SHP77 (cell line): ENCODE results near the gene AIP.

Source experiments
- DNase-seq, 2 experiments: peaks; one replicate each; lab custom pipeline; 2025; lab: John Stamatoyannopoulos, UW

AIP gene

GRCh38 chr11:67493548-67494370, 10.9 kb downstream of the AIP start:
- DNase-seq = no peak

- no peak for DNase-seq
Measured at GRCh38 chr11:67494371-67495233, 11.8 kb downstream of the AIP start.

GRCh38 chr11:67495234-67496005, 12.6 kb downstream of the AIP start:
- DNase-seq = no peak

- no peak for DNase-seq
Measured at GRCh38 chr11:67496113-67496512, 13.3 kb downstream of the AIP start.

GRCh38 chr11:67497656-67498291, 14.9 kb downstream of the AIP start:
- no peak for DNase-seq

GRCh38 chr11:67498544-67498972, 15.7 kb downstream of the AIP start:
- no peak for DNase-seq

GRCh38 chr11:67499808-67500483, 17.1 kb downstream of the AIP start:
- no peak for DNase-seq

GRCh38 chr11:67500484-67500821, 17.6 kb downstream of the AIP start:
- no peak for DNase-seq

GRCh38 chr11:67500831-67501715, 18.2 kb downstream of the AIP start:
- no peak for DNase-seq

- DNase-seq = no peak
Measured at GRCh38 chr11:67501854-67502253, 19.0 kb downstream of the AIP start.

GRCh38 chr11:67502328-67502979, 19.6 kb downstream of the AIP start:
- DNase-seq = no peak

- DNase-seq = no peak
Measured at GRCh38 chr11:67503119-67504004, 20.5 kb downstream of the AIP start.

GRCh38 chr11:67504005-67504949, 21.5 kb downstream of the AIP start:
- peak in 1 of 2 experiments; percentile 39 for DNase-seq

- peak; percentile 29 to 62 for DNase-seq
Measured at GRCh38 chr11:67504950-67505581, 22.2 kb downstream of the AIP start, which contains the start of gene PITPNM1. Gene PITPNM1 (minus strand): TSS chr11:67505363. CDS start chr11:67504180, 1,183 bp downstream.

GRCh38 chr11:67505605-67506396, 23.0 kb downstream of the AIP start:
- peak; percentile 93 to 96 for DNase-seq

- DNase-seq = no peak
Measured at GRCh38 chr11:67506426-67507051, 23.7 kb downstream of the AIP start.
